Ovary (tissue), 9 donors: ENCODE data around the gene NUCB2. TPM values are rescaled to one million over a fixed set of nuclear protein-coding genes. Genes with fewer than 3 reads are reported as not detected.
A peak's percentile ranks its signal among the peaks of the same experiment; 100 is the strongest.

Source experiments
- DNase-seq, 5 donors: peaks; one replicate each; pipeline ENCODE4 v3.0.0-alpha.2; 2019 to 2020
- H3K27ac ChIP-seq, 2 donors: fragments of 200-600 bp; one replicate each; pipeline versions ENCODE4 v1.5.1 to v1.8.0; 2019 to 2022
- H3K27me3 ChIP-seq: fragments of 200-600 bp; one replicate; pipeline ENCODE4 v1.8.0; 2022
- H3K36me3 ChIP-seq: fragments of 200-600 bp; sonication (generic); one replicate; pipeline ENCODE4 v1.5.1; 2019
- H3K4me1 ChIP-seq: one replicate; pipeline ENCODE4 v1.8.1; 2013; ENCODE audit warnings: mild to moderate bottlenecking, moderate library complexity; ENCODE audit not compliant: insufficient read depth
- H3K4me3 ChIP-seq: fragments of 200-600 bp; sonication (generic); one replicate; pipeline ENCODE4 v1.5.1; 2017
- H3K9me3 ChIP-seq, 2 donors: fragments of 200-600 bp in 1 of 2; sonication (generic) in 1 of 2; one replicate each; pipeline versions ENCODE4 v1.5.1 to v1.8.1; 2013 to 2019; ENCODE audit warnings: mild to moderate bottlenecking in 1 of 2, moderate library complexity in 1 of 2
- CTCF ChIP-seq, 3 donors: fragments of 450-650 bp in 2 of 3; fragments of 200-600 bp in 1 of 3; IDR thresholded peaks; one replicate each; pipeline versions ENCODE4 v1.5.1 to v1.8.0; 2016 to 2022; ENCODE audit warnings: antibody characterized with exemption in 3 of 3, mild to moderate bottlenecking in 1 of 3
- EP300 ChIP-seq: sonication (generic); formaldehyde crosslinking; IDR thresholded peaks from one replicate; pipeline ENCODE4 v1.6.1; 2017; ENCODE audit warnings: antibody characterized with exemption
- POLR2A ChIP-seq: fragments of 450-650 bp; IDR thresholded peaks from one replicate; pipeline ENCODE4 v1.6.1; 2017; ENCODE audit warnings: antibody characterized with exemption, mild to moderate bottlenecking, moderate library complexity
- WGBS, 3 donors: extraction: QIAGEN DNeasy Blood & Tissue Kit in 1 of 3; methylation state at CpG; one replicate each; pipeline versions ENCODE4 v1.1.5 to v1.1.7; 2013 to 2017; 5-methylcytosine and 5-hydroxymethylcytosine counted together
- intact Hi-C, 4 donors: fragments of 100-400 bp; cut with DNase I; formaldehyde crosslinking; loops; one replicate each; pipeline versions ENCODE4 v1.11.0 to v1.15.1; 2022 to 2023
- polyA plus RNA-seq, 2 donors: library from polyadenylated mRNA; stranded (reverse); fragments of 200-250 nt in 1 of 2; fragments of 350-450 nt in 1 of 2; fragmentation: Illumina TruSeq in 1 of 2; extraction: RNeasy Lipid Tissue Mini Kit (QIAGEN cat#74804) in 1 of 2; gene quantifications; one replicate each; pipeline ENCODE4 v1.2.3, GENCODE V29; 2013 to 2014
- total RNA-seq, 7 donors: library from RNA; depleted of rRNA in 2 of 7; stranded (reverse); fragments of >200 nt in 2 of 7; fragmentation: NEBNext Ultra II Directional in 3 of 7; extraction: Animal tissue kit (Norgen Biotek cat#: 25700) in 3 of 7; gene quantifications; one replicate each; pipeline versions ENCODE4 v1.1.0 to v1.2.4, GENCODE V29; 2016 to 2023
- donor health status: DM: no; HTN: no; CAD: no; lungs with moderate emphysema.
- donor health status: DM: no; HTN: no; CAD: no.
- donor health status: Bipolar disorder and iron deficiency.
- donor health status: DM: yes; HTN: yes; CAD: no.
- donor health status: DM: no; HTN: no; CAD: no.
- donor health status: DM: yes; HTN: yes; CAD: no.

Gene NUCB2
- total and polyA plus RNA-seq, 9 donors, result 36.7 to 116 (median 86.1) TPM

GRCh38 chr11:17354601-17354991 is 78.1 kb downstream of the NUCB2 start:
- no peaks in the 10 kb centered on the region for H3K27me3 ChIP-seq
- intact Hi-C loops, result loop anchor here in 1 of 4 donors (5.0 kb wide), 1 partner anchor 77 kb away; the partner anchor contains the start of gene NUCB2
- 41 to 57% (median 43%) methylated on average over 3 of the region's 3 CpGs for WGBS, 3 donors
- H3K36me3 ChIP-seq, result no peaks in the 10 kb centered on the region
- no peak overlapping the region for H3K4me3 ChIP-seq
- H3K27ac ChIP-seq, result no peak overlapping the region
- TF ChIP-seq POLR2A (no peak), EP300 (no peak), CTCF (IDR thresholded peaks at IDR 0.05) (peak in 2 of 3 donors; percentile 26 to 35)
- no peaks in the 10 kb centered on the region for H3K4me1 ChIP-seq
- H3K9me3 ChIP-seq, result no peaks in the 10 kb centered on the region
- peak in 4 of 5 donors; percentile 21 to 70 (median 36) for DNase-seq

GRCh38 chr11:17366495-17366894 is 90.0 kb downstream of the NUCB2 start:
- Histone ChIP-seq H3K36me3 (no peaks in the 10 kb centered on the region), H3K27me3 (no peaks in the 10 kb centered on the region), H3K27ac (no peak overlapping the region), H3K9me3 (peaks cover 3 to 26% of the 10 kb centered on the region in 2 donors), H3K4me1 (no peaks in the 10 kb centered on the region), H3K4me3 (no peak overlapping the region)
- intact Hi-C loops, result no loop called here
- TF ChIP-seq EP300 (no peak), POLR2A (no peak), CTCF (IDR thresholded peaks at IDR 0.05) (no peak)
- WGBS, 3 donors, result 71 to 94% (median 90%) methylated on average over 1 of the region's 1 CpG
- DNase-seq, result no peak

DNA sequence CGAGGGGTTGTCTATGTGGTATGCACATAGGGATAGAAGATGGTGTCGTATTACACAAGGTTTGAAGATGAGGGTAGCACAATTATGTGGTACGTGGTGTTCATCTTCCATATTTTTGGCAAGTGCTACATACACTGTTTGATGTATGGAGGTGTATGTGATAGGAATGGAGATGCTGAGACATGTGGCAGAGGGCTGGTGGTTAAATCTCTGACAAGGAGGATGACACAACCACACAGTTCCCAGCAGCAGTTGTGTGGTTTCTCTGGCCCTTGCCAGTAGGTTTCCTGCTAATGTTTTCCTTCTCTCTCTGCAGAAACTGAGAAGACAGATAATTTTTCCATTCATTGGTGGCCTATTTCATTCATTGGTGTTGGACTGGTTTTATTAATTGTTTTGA is 92.0 kb downstream of the NUCB2 start:
- no peak overlapping the region for H3K27ac ChIP-seq

DNA sequence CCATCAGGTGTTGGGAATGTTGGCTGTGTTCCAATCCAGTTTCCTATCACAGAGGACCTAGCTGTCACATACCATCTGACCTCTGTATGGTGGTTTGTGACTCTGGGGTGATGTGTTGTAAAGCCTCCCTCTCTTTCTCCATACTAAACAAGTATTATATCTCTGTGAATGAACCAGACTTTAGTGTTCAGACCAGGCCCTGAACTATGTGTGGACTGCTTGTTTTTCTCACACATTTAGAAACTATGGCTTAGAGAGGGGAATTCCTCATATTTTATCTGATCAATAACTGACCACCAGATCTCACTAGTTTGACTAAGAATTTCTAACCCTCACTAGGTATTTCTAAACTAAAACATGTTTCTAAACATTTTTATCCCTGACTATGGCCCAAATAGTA is 92.6 kb downstream of the NUCB2 start:
- no peaks in the 10 kb centered on the region for H3K36me3 ChIP-seq
- no peak overlapping the region for H3K27ac ChIP-seq
- H3K27me3 ChIP-seq, result no peaks in the 10 kb centered on the region
- DNase-seq, result no peak
- intact Hi-C loops, result no loop called here
- H3K4me3 ChIP-seq, result no peak overlapping the region
- peaks cover 3 to 38% of the 10 kb centered on the region in 2 donors for H3K9me3 ChIP-seq
- no peaks in the 10 kb centered on the region for H3K4me1 ChIP-seq
- no peak for TF ChIP-seq POLR2A
- TF ChIP-seq EP300, result no peak
- no peak for TF ChIP-seq CTCF (IDR thresholded peaks at IDR 0.05)

More for the DNA sequence above, 92.0 kb downstream of the NUCB2 start:
- no peaks in the 10 kb centered on the region for H3K36me3 ChIP-seq
- H3K9me3 ChIP-seq, result peaks cover 3 to 38% of the 10 kb centered on the region in 2 donors
- no peak overlapping the region for H3K4me3 ChIP-seq
- H3K27me3 ChIP-seq, result no peaks in the 10 kb centered on the region
- TF ChIP-seq EP300, result no peak
- TF ChIP-seq CTCF (IDR thresholded peaks at IDR 0.05), result no peak
- no peak for TF ChIP-seq POLR2A
- intact Hi-C loops, result no loop called here
- H3K4me1 ChIP-seq, result no peaks in the 10 kb centered on the region
- no peak for DNase-seq
- WGBS, 3 donors, result 87 to 93% (median 92%) methylated on average over 3 of the region's 3 CpGs
